ENCODE measurements around the gene OR7C1. TPM values are rescaled to one million over a fixed set of nuclear protein-coding genes. Genes with fewer than 3 reads are reported as not detected.
"Not testable (repeated sequence)": the region's sequence is repeated elsewhere in the genome, so short reads cannot be mapped to it uniquely, and the experiment has no call there.

OR7C1 gene
- polyA plus RNA-seq, 1 of the 3 experiments (the other 2 are of a cell fraction): not detected

DNA sequence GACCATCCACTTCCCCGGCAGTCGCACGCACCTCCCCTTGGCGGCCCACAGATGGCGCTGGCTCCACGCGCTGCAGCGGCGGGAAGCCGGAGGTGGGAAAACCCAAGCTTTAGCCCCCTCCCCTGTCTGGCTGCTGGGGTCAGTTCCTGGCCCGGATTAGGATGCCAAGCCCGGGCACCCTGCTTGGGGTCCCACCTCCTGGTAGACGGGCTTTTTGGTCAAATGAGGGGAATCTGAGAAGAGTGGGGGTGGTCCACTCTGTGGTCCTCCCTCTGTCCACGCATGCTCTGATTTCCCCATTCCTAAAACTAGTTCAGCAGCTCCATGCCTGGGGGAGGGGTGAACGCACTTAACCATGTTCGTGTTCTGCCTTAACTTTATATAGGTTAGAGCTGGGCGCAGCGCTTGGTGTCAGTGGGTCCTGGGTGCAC, 48.5 kb downstream of the OR7C1 start:
- H3K27me3 ChIP-seq (ENCODE audit: insufficient read depth): peaks cover 2% of the 10 kb centered on the region; the same call in 1 of the 2 replicates
- TF ChIP-seq EP300 (IDR thresholded peaks at IDR 0.05; ENCODE audit: borderline replicate concordance in 1 of 2, low read depth in 1 of 2, low read length in 1 of 2): no peak
- no peak for TF ChIP-seq RCOR1 (IDR thresholded peaks at IDR 0.05; ENCODE audit: low read length)
- TF ChIP-seq IRF3 (IDR thresholded peaks at IDR 0.05; ENCODE audit: low read depth, low read length): no peak
- TF ChIP-seq YY1 (IDR thresholded peaks at IDR 0.05; ENCODE audit: low read depth): no peak
- TF ChIP-seq, protein P1, sequence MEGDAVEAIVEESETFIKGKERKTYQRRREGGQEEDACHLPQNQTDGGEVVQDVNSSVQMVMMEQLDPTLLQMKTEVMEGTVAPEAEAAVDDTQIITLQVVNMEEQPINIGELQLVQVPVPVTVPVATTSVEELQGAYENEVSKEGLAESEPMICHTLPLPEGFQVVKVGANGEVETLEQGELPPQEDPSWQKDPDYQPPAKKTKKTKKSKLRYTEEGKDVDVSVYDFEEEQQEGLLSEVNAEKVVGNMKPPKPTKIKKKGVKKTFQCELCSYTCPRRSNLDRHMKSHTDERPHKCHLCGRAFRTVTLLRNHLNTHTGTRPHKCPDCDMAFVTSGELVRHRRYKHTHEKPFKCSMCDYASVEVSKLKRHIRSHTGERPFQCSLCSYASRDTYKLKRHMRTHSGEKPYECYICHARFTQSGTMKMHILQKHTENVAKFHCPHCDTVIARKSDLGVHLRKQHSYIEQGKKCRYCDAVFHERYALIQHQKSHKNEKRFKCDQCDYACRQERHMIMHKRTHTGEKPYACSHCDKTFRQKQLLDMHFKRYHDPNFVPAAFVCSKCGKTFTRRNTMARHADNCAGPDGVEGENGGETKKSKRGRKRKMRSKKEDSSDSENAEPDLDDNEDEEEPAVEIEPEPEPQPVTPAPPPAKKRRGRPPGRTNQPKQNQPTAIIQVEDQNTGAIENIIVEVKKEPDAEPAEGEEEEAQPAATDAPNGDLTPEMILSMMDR (IDR thresholded peaks at IDR 0.05): peak; percentile 61
- no peak for TF ChIP-seq MEF2A (IDR thresholded peaks at IDR 0.05; ENCODE audit: borderline replicate concordance, low read depth)
- TF ChIP-seq SIN3A (IDR thresholded peaks at IDR 0.05; ENCODE audit: borderline replicate concordance, low read depth, low read length): no peak
- no peak for TF ChIP-seq CHD2 (IDR thresholded peaks at IDR 0.05; ENCODE audit: low read length, partially characterized antibody)
- peak; percentile 50 for TF ChIP-seq RAD21 (IDR thresholded peaks at IDR 0.05; ENCODE audit: low read length)
- no peak for TF ChIP-seq TEAD4 (IDR thresholded peaks at IDR 0.05; ENCODE audit: borderline replicate concordance, insufficient read depth)
- TF ChIP-seq FOXM1 (IDR thresholded peaks at IDR 0.05; ENCODE audit: low read depth): no peak
- TF ChIP-seq FOSL2 (IDR thresholded peaks at IDR 0.05; ENCODE audit: borderline replicate concordance, low read depth): no peak
- TF ChIP-seq USF1 (IDR thresholded peaks at IDR 0.05; ENCODE audit: borderline replicate concordance, low read depth): no peak
- no peak for TF ChIP-seq NFIC (IDR thresholded peaks at IDR 0.05; ENCODE audit: borderline replicate concordance)
- no peak for TF ChIP-seq ZBTB33 (IDR thresholded peaks at IDR 0.05; ENCODE audit: borderline replicate concordance, low read depth)
- TF ChIP-seq TCF12 (IDR thresholded peaks at IDR 0.05): no peak
- no peak for TF ChIP-seq JUND (IDR thresholded peaks at IDR 0.05)
- CTCF ChIA-PET: interaction anchor here (0.8 to 1.3 kb wide), 10 partner anchors 9 to 101 kb away, joined by 3 to 7 read pairs (median 4); no protein-coding TSS in a partner anchor
- no peak overlapping the region for H3K9ac ChIP-seq
- peak overlapping the region in 1 of 2 experiments; percentile 54; a peak in 1 of 4 replicates for H3K4me3 ChIP-seq (ENCODE audit: low read depth in 2 of 2, low read length in 1 of 2)
- no peak overlapping the region for H3K4me2 ChIP-seq
- H3K9me2 ChIP-seq: no peaks in the 10 kb centered on the region
- no peak overlapping the region for H3K27ac ChIP-seq (ENCODE audit: low read depth in 2 of 2, low read length in 1 of 2)
- no peaks in the 10 kb centered on the region for H4K20me1 ChIP-seq (ENCODE audit: insufficient read depth)
- H3K4me1 ChIP-seq (ENCODE audit: control insufficient read depth in 1 of 2, insufficient read depth in 2 of 2, low read depth in 1 of 2, low read length in 1 of 2): no peaks in the 10 kb centered on the region
- H3K36me3 ChIP-seq (replicated peaks in 1 of 2; ENCODE audit: control insufficient read depth in 1 of 2, insufficient read depth in 2 of 2, low read length in 1 of 2): no peaks in the 10 kb centered on the region
- no peaks in the 10 kb centered on the region for H3K79me2 ChIP-seq (ENCODE audit: insufficient read depth)
- H3F3A ChIP-seq (replicated peaks; ENCODE audit: insufficient read depth): no peaks in the 10 kb centered on the region
- H3K9me3 ChIP-seq: no peaks in the 10 kb centered on the region
- peak; percentile 65 for DNase-seq
- H2AFZ ChIP-seq (ENCODE audit: low read depth): no peak overlapping the region
- 30% methylated on average over 9 of the region's 18 CpGs for WGBS (ENCODE audit: low lambda C conversion rate)
- POLR2A ChIA-PET: no interaction called here

- DNase-seq; H3F3A ChIP-seq (replicated peaks; ENCODE audit: insufficient read depth); H3K4me1 ChIP-seq (ENCODE audit: control insufficient read depth in 1 of 2, insufficient read depth in 2 of 2, low read depth in 1 of 2, low read length in 1 of 2); H3K4me3 ChIP-seq (ENCODE audit: low read depth in 2 of 2, low read length in 1 of 2); H3K27me3 ChIP-seq (ENCODE audit: insufficient read depth); POLR2A ChIA-PET; H3K9me3 ChIP-seq; H3K9me2 ChIP-seq; H3K36me3 ChIP-seq (replicated peaks in 1 of 2; ENCODE audit: control insufficient read depth in 1 of 2, insufficient read depth in 2 of 2, low read length in 1 of 2); H3K27ac ChIP-seq (ENCODE audit: low read depth in 2 of 2, low read length in 1 of 2); H3K79me2 ChIP-seq (ENCODE audit: insufficient read depth); H3K9ac ChIP-seq; H3K4me2 ChIP-seq; H4K20me1 ChIP-seq (ENCODE audit: insufficient read depth); H2AFZ ChIP-seq (ENCODE audit: low read depth): not testable (repeated sequence)
- CTCF ChIA-PET: interaction anchor here (0.6 to 1.3 kb wide), 4 partner anchors 10 to 187 kb away, joined by 4 to 7 read pairs (median 4); no protein-coding TSS in a partner anchor
- 32% methylated on average over 7 of the region's 11 CpGs for WGBS (ENCODE audit: low lambda C conversion rate)
Measured at GRCh38 chr19:14785102-14785793, 49.7 kb downstream of the OR7C1 start.

GRCh38 chr19:14784730-14785101, 50.3 kb downstream of the OR7C1 start:
- H3K4me2 ChIP-seq; H2AFZ ChIP-seq (ENCODE audit: low read depth); H3K4me3 ChIP-seq (ENCODE audit: low read depth in 2 of 2, low read length in 1 of 2); H3K27ac ChIP-seq (ENCODE audit: low read depth in 2 of 2, low read length in 1 of 2); H3K79me2 ChIP-seq (ENCODE audit: insufficient read depth); H3F3A ChIP-seq (replicated peaks; ENCODE audit: insufficient read depth); H3K4me1 ChIP-seq (ENCODE audit: control insufficient read depth in 1 of 2, insufficient read depth in 2 of 2, low read depth in 1 of 2, low read length in 1 of 2); DNase-seq; H4K20me1 ChIP-seq (ENCODE audit: insufficient read depth); H3K9ac ChIP-seq; CTCF ChIA-PET; POLR2A ChIA-PET; H3K36me3 ChIP-seq (replicated peaks in 1 of 2; ENCODE audit: control insufficient read depth in 1 of 2, insufficient read depth in 2 of 2, low read length in 1 of 2); H3K9me3 ChIP-seq; H3K9me2 ChIP-seq; H3K27me3 ChIP-seq (ENCODE audit: insufficient read depth): not testable (repeated sequence)
- WGBS (ENCODE audit: low lambda C conversion rate): 73% methylated on average over 5 of the region's 10 CpGs
